Peyer's patch (tissue), 4 donors: ENCODE measurements around the gene MED13L.

Experiments used
- CTCF ChIP-seq, 6 experiments: fragments of 450-650 bp in 4 of 6; fragments of 200-600 bp in 2 of 6; sonication (generic) in 1 of 6; IDR thresholded peaks; one replicate each; pipeline ENCODE4 v1.5.1; 2017 to 2019; ENCODE audit warnings: antibody characterized with exemption in 6 of 6, mild to moderate bottlenecking in 3 of 6, moderate library complexity in 1 of 6
- POLR2A ChIP-seq, 2 donors: fragments of 450-650 bp; IDR thresholded peaks; one replicate each; pipeline ENCODE4 v1.5.1; 2017; ENCODE audit warnings: antibody characterized with exemption in 2 of 2, mild to moderate bottlenecking in 2 of 2, moderate library complexity in 2 of 2

DNA sequence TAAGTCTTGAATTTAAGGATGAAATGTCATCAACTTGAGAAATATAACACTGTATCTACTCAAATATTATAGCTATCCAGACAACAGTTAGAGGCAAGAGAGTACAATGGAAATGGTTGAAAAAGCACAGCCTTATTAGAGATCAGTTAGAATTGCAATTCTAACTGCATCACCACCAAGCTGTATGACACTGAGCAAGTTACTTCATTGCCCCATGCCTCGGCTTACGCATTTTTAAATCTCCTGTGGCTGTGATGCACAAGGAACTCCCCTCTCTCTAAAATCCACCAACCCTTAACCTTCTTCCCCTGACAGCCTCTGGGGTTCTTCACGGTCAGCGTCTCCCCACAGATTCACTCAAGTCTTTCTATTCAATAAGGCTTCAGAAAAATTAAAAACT, 75.1 kb downstream of the MED13L start:
- TF ChIP-seq CTCF (IDR thresholded peaks at IDR 0.05) (no peak), POLR2A (IDR thresholded peaks at IDR 0.05) (no peak)
